Frontal cortex (tissue), 4 donors: ENCODE measurements around the gene ATRIP. TPM values are rescaled to one million over a fixed set of nuclear protein-coding genes. Genes with fewer than 3 reads are reported as not detected.
"Not testable (repeated sequence)": the region's sequence is repeated elsewhere in the genome, so short reads cannot be mapped to it uniquely, and the experiment has no call there.

Experiments used
- DNase-seq, 2 donors: peaks; one replicate each; pipeline ENCODE4 v3.0.0; 2012; ENCODE audit warnings: low spot score in 2 of 2
- FAIRE-seq: peaks from 2 replicates; lab custom pipeline; 2012; peaks lifted over from hg19 to GRCh38; lab: Jason Lieb, UNC
- total RNA-seq: library from RNA; depleted of rRNA; stranded (reverse); fragments of >200 nt; gene quantifications from one replicate; pipeline ENCODE4 v1.2.3, GENCODE V29; 2014
- donor health status: control.
- donor health status: control.
- donor health status: control.

The ATRIP gene
- 7.3 TPM for total RNA-seq

DNA sequence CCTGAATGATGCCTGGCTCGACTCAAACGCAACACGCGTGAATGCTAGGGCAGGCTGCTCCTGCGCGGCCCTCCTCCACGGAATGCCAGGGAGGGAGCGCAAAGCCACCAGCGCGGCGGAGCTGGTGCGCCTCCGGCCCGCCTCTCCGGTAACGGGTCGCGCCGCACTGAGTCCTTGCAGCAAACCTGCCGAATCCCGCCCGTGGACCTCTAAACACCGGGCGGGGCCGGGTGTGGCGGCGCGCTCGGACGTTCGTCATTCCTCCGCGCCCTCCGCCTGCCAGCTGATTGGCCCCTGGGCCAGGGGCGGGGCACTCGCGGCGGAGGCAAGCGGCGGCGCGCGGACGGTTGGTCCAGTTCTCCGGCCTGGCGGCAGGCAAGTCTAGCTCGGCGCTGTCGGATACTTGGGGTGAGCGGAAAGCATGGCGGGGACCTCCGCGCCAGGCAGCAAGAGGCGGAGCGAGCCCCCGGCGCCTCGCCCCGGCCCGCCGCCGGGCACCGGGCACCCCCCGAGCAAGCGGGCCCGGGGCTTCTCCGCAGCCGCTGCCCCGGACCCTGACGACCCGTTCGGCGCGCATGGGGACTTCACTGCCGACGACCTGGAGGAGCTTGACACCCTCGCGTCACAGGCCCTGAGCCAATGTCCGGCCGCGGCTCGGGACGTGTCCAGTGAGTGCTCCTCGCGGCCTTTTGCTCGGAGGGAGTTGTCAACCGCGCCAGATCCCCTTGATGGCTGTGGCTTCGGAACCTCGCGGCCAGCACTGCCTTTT is at the start of gene ATRIP:
TSS of gene ATRIP (plus strand) at position 313 of the 769 bp plus-strand sequence. CDS start at position 422, 109 bp downstream.
- peak; percentile 96 to 97 for DNase-seq
- FAIRE-seq, result no peak

DNA sequence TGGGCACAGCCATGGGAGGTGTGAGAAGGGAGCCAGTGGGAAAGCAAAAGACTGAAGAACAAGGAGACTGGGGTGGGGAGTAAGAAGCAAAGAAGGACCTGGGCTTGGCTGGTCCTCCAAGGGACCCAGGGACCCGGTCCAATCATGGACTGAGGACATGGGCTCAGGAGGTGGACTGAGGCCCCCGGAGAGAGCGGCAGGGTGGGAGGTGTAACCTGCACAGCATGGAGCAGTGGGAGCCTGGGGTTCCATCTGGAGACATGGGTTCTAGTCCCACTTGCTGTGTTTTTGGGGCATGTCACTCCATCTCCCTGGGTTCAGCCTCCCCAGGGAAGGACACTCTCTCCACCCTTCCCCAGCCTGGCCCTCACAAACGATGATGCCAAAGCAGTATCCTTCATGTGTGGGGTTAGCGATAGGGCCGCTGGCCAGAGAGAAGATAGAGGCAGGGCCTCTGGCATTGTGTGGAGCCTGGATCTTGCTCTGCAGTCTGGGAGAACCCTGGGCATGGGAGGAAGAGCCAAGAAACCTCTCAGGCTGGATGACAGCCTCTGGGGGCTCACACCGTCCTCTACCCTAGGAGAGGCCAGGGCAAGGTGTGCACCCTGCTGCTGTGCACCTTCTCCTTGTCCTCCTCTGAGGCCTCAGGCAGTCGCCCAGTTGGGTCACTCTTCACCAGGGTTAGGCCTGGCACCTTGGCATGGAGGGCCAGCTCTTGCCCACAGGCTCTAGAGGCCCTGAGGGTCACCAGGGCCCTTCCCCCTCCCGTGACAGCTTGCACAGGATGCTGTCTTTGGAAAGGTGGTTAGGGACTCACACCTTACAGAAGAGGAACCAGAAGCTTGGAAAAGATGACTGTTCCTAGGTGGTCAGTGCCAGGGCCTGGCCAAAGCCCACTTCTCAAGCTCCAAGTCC is 48.5 kb upstream of the ATRIP start:
- DNase-seq (peak in 1 of 2 donors; percentile 1), FAIRE-seq (no peak)

- FAIRE-seq, result no peak
- DNase-seq, result peak in 1 of 2 donors; percentile 8
Observed at GRCh38 chr3:48398701-48399386, 47.7 kb upstream of the ATRIP start.

DNA sequence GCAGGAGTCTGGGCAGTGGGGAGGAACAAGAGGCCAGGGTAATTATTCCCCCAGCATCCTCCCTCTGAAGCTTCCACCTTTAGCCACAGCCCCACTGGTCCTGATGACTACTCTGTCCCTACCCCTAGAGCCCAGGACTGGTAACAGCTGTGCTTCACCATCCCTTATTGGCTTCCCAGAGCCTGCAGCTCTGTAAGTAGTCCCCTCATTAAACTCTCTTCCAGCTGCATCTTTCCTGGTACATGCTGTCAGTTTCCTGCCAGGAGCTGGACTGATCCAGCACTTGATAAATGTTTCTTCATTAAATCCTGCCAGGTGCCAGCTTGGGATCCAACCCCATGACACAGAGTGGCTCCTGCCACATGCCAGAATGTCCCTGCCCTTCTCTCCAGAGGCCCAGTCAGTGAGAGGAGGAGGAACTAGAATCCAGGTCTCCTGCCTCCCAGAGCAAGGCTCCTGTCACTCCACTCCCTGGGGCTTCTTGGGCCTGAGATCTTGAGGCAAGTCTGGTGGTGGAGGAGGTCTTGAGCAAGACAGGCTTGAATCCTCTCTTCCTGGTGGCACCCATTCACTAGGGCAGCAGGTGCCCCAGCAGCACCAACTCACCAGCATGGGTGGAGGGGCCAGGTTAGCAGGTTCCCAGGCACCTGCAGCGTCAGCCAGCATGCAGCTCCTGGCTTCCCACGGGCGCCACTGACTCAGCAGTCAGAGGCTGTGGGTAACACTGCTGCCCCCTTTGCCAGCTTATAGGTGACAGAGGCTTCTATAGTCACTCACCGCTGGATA is 47.0 kb upstream of the ATRIP start:
- FAIRE-seq, result no peak
- DNase-seq, result peak in 1 of 2 donors; percentile 5

GRCh38 chr3:48400824-48401433 is 45.6 kb upstream of the ATRIP start:
- no peak for FAIRE-seq

GRCh38 chr3:48401434-48401901 is 45.1 kb upstream of the ATRIP start:
- FAIRE-seq, result not testable (repeated sequence)
- DNase-seq, result peak in 1 of 2 donors; percentile 8

More at GRCh38 chr3:48400824-48401433, 45.6 kb upstream of the ATRIP start:
- peak; percentile 67 to 80 for DNase-seq

DNA sequence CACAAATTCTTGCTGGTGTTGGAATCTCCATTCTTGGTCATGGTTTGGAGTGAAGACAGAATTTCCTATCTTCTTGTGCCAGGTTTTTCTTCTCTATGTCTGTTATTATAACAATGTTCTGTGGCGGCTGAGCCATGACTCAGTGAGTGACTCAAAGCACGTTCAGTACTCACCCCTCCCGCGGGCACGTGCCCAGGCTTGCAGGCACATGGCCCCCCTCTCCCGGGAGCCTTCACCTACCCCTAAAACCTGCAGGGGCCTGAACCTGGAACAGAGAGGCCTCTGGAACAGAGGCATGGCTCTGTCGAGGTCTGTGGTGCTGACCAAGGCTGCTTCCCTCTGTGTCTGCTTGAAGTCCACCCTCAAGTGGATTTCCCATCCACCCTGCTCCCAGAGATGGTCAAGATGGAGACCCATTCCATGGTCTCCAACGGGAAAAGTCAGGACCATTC is 44.2 kb upstream of the ATRIP start:
- DNase-seq (peak; percentile 15 to 58), FAIRE-seq (no peak)

GRCh38 chr3:48402907-48403306 is 43.6 kb upstream of the ATRIP start:
- no peak for FAIRE-seq
- no peak for DNase-seq

DNA sequence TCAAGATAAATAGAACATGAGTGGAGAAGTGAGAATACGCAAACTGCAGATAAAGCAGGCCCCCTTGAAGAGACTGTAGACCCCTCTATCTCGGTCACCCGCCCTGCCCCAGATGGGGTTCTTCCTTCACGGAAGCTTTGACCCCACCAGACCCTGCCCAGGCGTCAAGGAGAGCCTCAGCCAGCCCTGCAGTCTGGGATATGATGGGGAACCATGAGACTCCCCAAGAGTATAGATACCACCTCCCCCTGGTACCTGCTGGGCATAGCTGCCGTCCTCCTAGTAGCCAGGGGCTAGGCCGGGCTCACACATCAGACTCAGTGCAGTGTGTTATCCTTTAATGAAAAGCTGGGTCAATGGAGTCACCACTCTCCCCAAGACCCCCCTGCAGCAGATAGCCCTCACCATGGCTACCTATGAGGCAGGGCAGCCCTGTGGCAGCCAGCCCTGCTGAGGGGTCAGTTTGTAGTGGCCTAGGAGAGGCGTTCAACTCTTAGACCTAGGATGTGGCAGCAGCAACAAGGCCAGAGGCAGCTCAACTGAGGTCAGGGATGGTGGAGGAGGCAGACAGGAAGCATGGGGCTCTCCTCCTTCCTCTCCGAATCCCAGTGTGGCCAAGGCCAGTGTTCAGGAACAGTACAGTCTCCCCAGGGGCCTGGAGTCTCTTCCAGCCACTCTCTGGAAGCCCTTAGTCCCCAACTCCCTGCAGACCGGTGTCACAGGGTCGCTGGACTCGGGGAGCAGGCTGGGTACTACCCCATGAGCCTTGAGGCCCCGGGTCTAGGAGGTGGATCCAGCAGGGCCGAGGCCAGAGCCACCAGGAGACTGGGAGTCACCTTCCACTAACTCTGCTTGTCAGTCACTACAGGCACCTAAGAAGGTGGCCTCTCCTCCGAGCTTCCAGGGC is 42.8 kb upstream of the ATRIP start:
- DNase-seq (no peak), FAIRE-seq (no peak)

DNA sequence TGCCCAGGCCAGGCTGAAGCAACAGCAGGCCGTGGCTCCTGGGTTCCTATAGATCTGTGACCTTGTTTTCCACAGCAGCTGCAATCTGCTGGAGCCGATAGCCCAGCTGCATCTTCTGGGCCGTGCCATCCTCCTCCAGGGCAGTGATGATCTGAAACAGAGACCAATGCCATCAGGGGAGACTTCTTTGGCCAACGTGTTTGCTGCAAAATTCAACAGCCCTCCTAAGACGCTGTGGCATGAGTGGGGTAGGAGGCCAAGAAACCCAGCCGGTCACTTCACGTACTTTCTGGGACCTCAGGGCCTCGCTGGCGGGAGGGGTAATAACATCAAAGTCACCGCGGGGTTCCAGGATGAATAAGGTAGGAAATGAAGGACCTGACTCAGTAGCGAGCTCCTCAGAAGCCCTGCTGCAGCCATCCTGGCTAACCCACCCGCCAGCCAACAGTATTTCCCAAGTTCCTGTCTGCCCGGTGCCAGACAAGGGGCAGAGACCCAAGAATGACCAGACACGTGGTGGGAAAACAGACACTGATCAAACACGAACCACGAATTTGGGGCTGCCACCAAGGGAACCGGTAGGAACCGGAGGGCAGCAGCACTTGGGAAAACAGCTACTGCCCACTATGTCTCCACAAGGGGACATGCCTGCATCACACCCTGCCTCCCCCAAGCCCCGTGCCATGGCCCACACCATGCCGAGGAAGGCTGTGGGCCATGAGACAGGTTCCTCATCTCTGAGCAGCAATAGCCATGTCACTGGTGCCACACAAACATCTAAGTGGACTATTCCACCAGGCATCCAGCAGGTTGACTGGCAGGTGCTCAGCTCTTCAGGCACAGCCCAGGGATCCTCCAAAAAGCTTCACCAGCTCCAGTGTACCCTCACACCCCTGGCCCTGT is 41.8 kb upstream of the ATRIP start:
- DNase-seq (peak; percentile 10 to 22), FAIRE-seq (no peak)

GRCh38 chr3:48405343-48405881 is 41.1 kb upstream of the ATRIP start:
- peak; percentile 3 to 7 for DNase-seq
- no peak for FAIRE-seq

DNA sequence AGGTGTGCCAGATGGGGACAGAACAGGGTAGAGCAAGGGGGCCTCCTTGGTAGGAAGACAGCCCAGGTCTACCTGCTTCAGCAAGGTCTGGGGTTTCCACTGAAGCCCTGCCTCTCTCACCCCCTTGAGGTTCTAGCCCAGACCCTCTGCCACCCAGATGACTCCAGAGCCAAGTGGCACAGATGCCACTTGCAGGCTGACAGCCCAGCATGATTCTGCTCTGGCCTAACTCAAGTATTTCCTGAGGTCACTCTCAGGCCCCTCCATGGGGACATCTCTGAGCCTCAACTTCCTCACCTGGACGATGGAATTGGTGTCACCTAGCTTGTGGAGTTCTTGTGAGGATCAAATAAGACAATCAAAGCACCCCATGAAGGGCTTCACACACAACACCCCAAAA is 40.6 kb upstream of the ATRIP start:
- FAIRE-seq, result no peak
- no peak for DNase-seq

- FAIRE-seq, result no peak
- peak; percentile 9 to 10 for DNase-seq
Observed at GRCh38 chr3:48406443-48407431, 39.8 kb upstream of the ATRIP start.

- FAIRE-seq (no peak), DNase-seq (peak; percentile 8 to 12)
Observed at GRCh38 chr3:48407542-48408099, 38.9 kb upstream of the ATRIP start.

GRCh38 chr3:48408823-48409281 is 37.7 kb upstream of the ATRIP start:
- DNase-seq (no peak), FAIRE-seq (no peak)
